Liver (tissue), 9 donors: ENCODE data around the gene VAPB. TPM values are rescaled to one million over a fixed set of nuclear protein-coding genes. Genes with fewer than 3 reads are reported as not detected.

Experiments
- DNase-seq: peaks from one replicate; pipeline ENCODE4 v3.0.0-alpha.2; 2017; ENCODE audit warnings: low spot score
- H3K27ac ChIP-seq, 2 donors: one replicate each; pipeline ENCODE4 v1.7.0; 2013; ENCODE audit warnings: inconsistent platforms in 2 of 2, low read length in 2 of 2, control low read depth in 1 of 2, low read depth in 1 of 2, mild to moderate bottlenecking in 1 of 2
- H3K27me3 ChIP-seq, 4 donors: one replicate each; pipeline versions ENCODE4 v1.6.1 to v1.7.0; 2013; ENCODE audit warnings: low read length in 3 of 4, inconsistent platforms in 1 of 4, mild to moderate bottlenecking in 1 of 4, moderate library complexity in 1 of 4; ENCODE audit not compliant: control insufficient read depth in 4 of 4, insufficient read depth in 4 of 4
- H3K36me3 ChIP-seq, 4 donors: one replicate each; pipeline versions ENCODE4 v1.6.1 to v1.7.0; 2013; ENCODE audit warnings: low read length in 3 of 4, mild to moderate bottlenecking in 3 of 4, low read depth in 1 of 4, moderate library complexity in 1 of 4; ENCODE audit not compliant: control insufficient read depth in 4 of 4, insufficient read depth in 3 of 4
- H3K4me1 ChIP-seq, 4 donors: one replicate each; pipeline versions ENCODE4 v1.6.1 to v1.7.0; 2013; ENCODE audit warnings: low read length in 3 of 4, mild to moderate bottlenecking in 3 of 4, moderate library complexity in 1 of 4; ENCODE audit not compliant: control insufficient read depth in 4 of 4, insufficient read depth in 4 of 4
- H3K4me3 ChIP-seq, 3 donors: one replicate each; pipeline versions ENCODE4 v1.6.1 to v1.7.0; 2013; ENCODE audit warnings: low read length in 3 of 3, control low read depth in 1 of 3, low read depth in 1 of 3, mild to moderate bottlenecking in 1 of 3
- H3K9ac ChIP-seq, 2 donors: one replicate each; pipeline ENCODE4 v1.7.0; 2013; ENCODE audit warnings: low read length in 2 of 2, mild to moderate bottlenecking in 2 of 2, moderate library complexity in 2 of 2, control low read depth in 1 of 2, low read depth in 1 of 2
- H3K9me3 ChIP-seq, 4 donors: one replicate each; pipeline versions ENCODE4 v1.6.1 to v1.7.0; 2013; ENCODE audit warnings: low read length in 3 of 4; ENCODE audit not compliant: control insufficient read depth in 4 of 4
- CTCF ChIP-seq: fragments of 150-350 bp; IDR thresholded peaks from 2 replicates; pipeline ENCODE4 v1.5.1; 2017; ENCODE audit warnings: improper control_type of control experiment, low read depth, low read length; ENCODE audit not compliant: missing input control
- EGR1 ChIP-seq, 2 donors: IDR thresholded peaks; 2 replicates each; pipeline ENCODE4 v1.6.1; 2016 to 2018; ENCODE audit warnings: antibody characterized with exemption in 2 of 2, low read depth in 2 of 2
- FOXA1 ChIP-seq: IDR thresholded peaks from 2 replicates; pipeline ENCODE4 v1.6.1; 2016; ENCODE audit warnings: antibody characterized with exemption
- FOXA2 ChIP-seq: IDR thresholded peaks from 2 replicates; pipeline ENCODE4 v1.6.1; 2016; ENCODE audit warnings: antibody characterized with exemption
- GABPA ChIP-seq, 2 donors: IDR thresholded peaks in 1 of 2; conservative IDR thresholded peaks in 1 of 2; 2 replicates each; pipeline ENCODE4 v1.6.1; 2016; ENCODE audit warnings: antibody characterized with exemption in 2 of 2, mild to moderate bottlenecking in 1 of 2, moderate library complexity in 1 of 2
- HNF4A ChIP-seq, 2 donors: conservative IDR thresholded peaks; 2 replicates each; pipeline ENCODE4 v1.6.1; 2016; ENCODE audit warnings: antibody characterized with exemption in 2 of 2, mild to moderate bottlenecking in 2 of 2
- HNF4G ChIP-seq: IDR thresholded peaks from 2 replicates; pipeline ENCODE4 v1.6.1; 2016; ENCODE audit warnings: antibody characterized with exemption
- JUND ChIP-seq, 2 donors: IDR thresholded peaks; 2 replicates each; pipeline ENCODE4 v1.6.1; 2016; ENCODE audit warnings: antibody characterized with exemption in 2 of 2
- RAD21 ChIP-seq, 2 donors: IDR thresholded peaks; 2 replicates each; pipeline ENCODE4 v1.6.1; 2016; ENCODE audit warnings: antibody characterized with exemption in 2 of 2, mild to moderate bottlenecking in 2 of 2
- REST ChIP-seq: IDR thresholded peaks from 2 replicates; pipeline ENCODE4 v1.6.1; 2016; ENCODE audit warnings: antibody characterized with exemption, mild to moderate bottlenecking
- RXRA ChIP-seq, 2 donors: IDR thresholded peaks; 2 replicates each; pipeline ENCODE4 v1.6.1; 2017 to 2018; ENCODE audit warnings: antibody characterized with exemption in 2 of 2, mild to moderate bottlenecking in 1 of 2
- TAF1 ChIP-seq: conservative IDR thresholded peaks from 2 replicates; pipeline ENCODE4 v1.6.1; 2016; ENCODE audit warnings: antibody characterized with exemption, mild to moderate bottlenecking
- YY1 ChIP-seq: IDR thresholded peaks from 2 replicates; pipeline ENCODE4 v1.6.1; 2016; ENCODE audit warnings: antibody characterized with exemption, mild to moderate bottlenecking
- ZBTB33 ChIP-seq: IDR thresholded peaks from 2 replicates; pipeline ENCODE4 v1.6.1; 2016; ENCODE audit warnings: antibody characterized with exemption
- WGBS: extraction: QIAGEN DNeasy Blood & Tissue Kit; methylation state at CpG from one replicate; pipeline ENCODE4 v1.1.7; 2013; 5-methylcytosine and 5-hydroxymethylcytosine counted together
- polyA plus RNA-seq, 2 donors: library from polyadenylated mRNA; stranded (reverse) in 1 of 2; unstranded in 1 of 2; fragments of 200-250 nt in 1 of 2; fragments of >200 nt in 1 of 2; fragmentation: Nextera tagmentation in 1 of 2; extraction: Ambion mirVana in 1 of 2; gene quantifications; one replicate each; pipeline versions ENCODE4 v1.2.1 to v1.2.3, GENCODE V29; 2013 to 2015
- total RNA-seq, 2 donors: library from RNA; depleted of rRNA; stranded (reverse); fragments of >200 nt; gene quantifications; one replicate each; pipeline ENCODE4 v1.2.3, GENCODE V29; 2014
- donor health status: healthy.
- donor health status: healthy.
- donor health status: healthy.
- donor health status: healthy.
- donor health status: healthy.

VAPB gene
- total and polyA plus RNA-seq, 4 donors = 12.2 to 21.7 (median 18.5) TPM

DNA sequence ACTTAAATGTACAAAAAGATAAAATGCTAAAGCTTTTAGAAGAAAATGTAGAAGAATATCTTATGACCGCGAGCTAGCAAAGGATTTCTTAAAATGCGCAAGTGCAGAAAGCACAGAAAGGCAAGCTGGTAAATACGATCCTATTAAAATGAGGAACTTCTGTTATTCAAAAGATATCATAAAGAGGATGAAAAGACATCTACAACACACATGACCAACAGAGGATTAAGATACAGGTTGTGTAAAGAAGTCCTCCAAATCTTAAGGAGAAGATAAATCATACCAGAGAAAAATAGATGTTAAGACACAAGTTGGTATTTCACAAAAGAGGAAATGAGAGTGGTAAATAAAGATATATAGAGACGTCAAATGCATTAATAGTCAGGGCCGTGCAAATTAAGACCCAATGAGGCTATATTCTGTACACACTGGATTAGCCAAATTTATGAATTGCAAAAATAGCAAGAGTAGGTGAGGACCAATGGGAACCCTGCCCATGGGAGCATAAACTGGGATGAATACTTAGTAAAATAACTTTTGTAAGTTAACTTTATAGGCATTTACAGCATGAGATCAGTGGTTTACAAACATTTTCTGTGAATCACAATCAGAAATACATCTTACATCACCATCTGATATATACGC lies 103.2 kb downstream of the VAPB start:
- 78% methylated on average over 7 of the region's 7 CpGs for WGBS
- Histone ChIP-seq H3K4me3 (no peak overlapping the region), H3K4me1 (no peaks in the 10 kb centered on the region), H3K27ac (no peak overlapping the region), H3K27me3 (no peaks in the 10 kb centered on the region), H3K36me3 (no peaks in the 10 kb centered on the region), H3K9ac (no peak overlapping the region), H3K9me3 (peaks cover 0 to 18% (median 2%) of the 10 kb centered on the region in 4 donors)
- DNase-seq = no peak
- no peak for TF ChIP-seq FOXA1
- TF ChIP-seq REST = no peak
- TF ChIP-seq RXRA (IDR thresholded peaks at IDR 0.05) = no peak
- no peak for TF ChIP-seq EGR1 (IDR thresholded peaks at IDR 0.05; ENCODE audit: low read depth in 2 of 2)
- no peak for TF ChIP-seq HNF4A (conservative IDR thresholded peaks at IDR 0.05)
- no peak for TF ChIP-seq ZBTB33
- TF ChIP-seq JUND (IDR thresholded peaks at IDR 0.05) = no peak
- no peak for TF ChIP-seq HNF4G
- TF ChIP-seq RAD21 (IDR thresholded peaks at IDR 0.05) = no peak
- no peak for TF ChIP-seq CTCF
- TF ChIP-seq YY1 = no peak
- TF ChIP-seq FOXA2 = no peak
- TF ChIP-seq GABPA (IDR thresholded peaks at IDR 0.05 in 1 of 2, conservative IDR thresholded peaks at IDR 0.05 in 1 of 2) = no peak

- 74% methylated on average over 4 of the region's 4 CpGs for WGBS
- Histone ChIP-seq H3K9ac (no peak overlapping the region), H3K4me3 (no peak overlapping the region), H3K9me3 (peaks cover 0 to 13% (median 2%) of the 10 kb centered on the region in 4 donors), H3K36me3 (no peaks in the 10 kb centered on the region), H3K27me3 (no peaks in the 10 kb centered on the region), H3K4me1 (no peaks in the 10 kb centered on the region), H3K27ac (no peak overlapping the region)
- DNase-seq = no peak
- TF ChIP-seq FOXA1 = no peak
- no peak for TF ChIP-seq TAF1
These were observed 103.9 kb downstream of the VAPB start for GRCh38 chr20:58492795-58493524.
